CD14-positive monocyte (primary cell): ENCODE results near the gene MICALL2. TPM values are rescaled to one million over a fixed set of nuclear protein-coding genes. Genes with fewer than 3 reads are reported as not detected.
A peak's percentile ranks its signal among the peaks of the same experiment; 100 is the strongest.

Experiments used
- DNase-seq, 3 donors: peaks; one replicate each; pipeline ENCODE4 v3.0.0-alpha.2; 2011 to 2022
- H2AFZ ChIP-seq: 2 replicates; pipeline ENCODE4 v1.6.0; 2012; ENCODE audit warnings: mild to moderate bottlenecking, low read depth, low read length, inconsistent platforms; ENCODE audit not compliant: insufficient read depth, poor library complexity, severe bottlenecking
- H3K27ac ChIP-seq, 2 donors: 1 replicate in 1 of 2; 2 replicates in 1 of 2; pipeline ENCODE4 v1.5.1; 2012 to 2013; ENCODE audit warnings: low read length in 2 of 2, control low read depth in 1 of 2, inconsistent platforms in 1 of 2, low read depth in 1 of 2, mild to moderate bottlenecking in 1 of 2
- H3K27me3 ChIP-seq, 2 donors: one replicate each; pipeline versions ENCODE4 v1.6.0 to v1.6.1; 2011 to 2013; ENCODE audit warnings: low read length in 2 of 2; ENCODE audit not compliant: control insufficient read depth in 2 of 2, insufficient read depth in 2 of 2
- H3K36me3 ChIP-seq, 2 donors: replicated peaks in 1 of 2; 1 replicate in 1 of 2; 2 replicates in 1 of 2; pipeline versions ENCODE4 v1.5.1 to v1.6.1; 2012 to 2013; ENCODE audit warnings: low read length in 2 of 2, control low read depth in 1 of 2, inconsistent platforms in 1 of 2, mild to moderate bottlenecking in 1 of 2; ENCODE audit not compliant: insufficient read depth in 2 of 2, control insufficient read depth in 1 of 2
- H3K4me1 ChIP-seq, 2 donors: 1 replicate in 1 of 2; 2 replicates in 1 of 2; pipeline versions ENCODE4 v1.5.1 to v1.6.1; 2012 to 2013; ENCODE audit warnings: low read length in 2 of 2, control low read depth in 1 of 2, inconsistent platforms in 1 of 2, mild to moderate bottlenecking in 1 of 2, moderate library complexity in 1 of 2; ENCODE audit not compliant: insufficient read depth in 2 of 2, control insufficient read depth in 1 of 2
- H3K4me2 ChIP-seq: replicated peaks from 2 replicates; pipeline ENCODE3; 2012; ENCODE audit warnings: low read length, moderate library complexity, mild to moderate bottlenecking; ENCODE audit not compliant: poor library complexity, severe bottlenecking; ENCODE audit errors: extremely low read depth
- H3K4me3 ChIP-seq, 3 experiments: fragments of 200-600 bp in 1 of 3; sonication (generic) in 1 of 3; replicated peaks in 1 of 3; 1 replicate in 2 of 3; 2 replicates in 1 of 3; pipeline ENCODE4 v1.5.1; 2011 to 2013; ENCODE audit warnings: low read length in 3 of 3, mild to moderate bottlenecking in 3 of 3, control low read depth in 2 of 3, low read depth in 2 of 3, inconsistent platforms in 1 of 3, moderate library complexity in 1 of 3
- H3K79me2 ChIP-seq: 2 replicates; pipeline ENCODE4 v1.6.0; 2012; ENCODE audit warnings: mild to moderate bottlenecking, control low read depth, inconsistent platforms, low read length, moderate library complexity; ENCODE audit not compliant: insufficient read depth
- H3K9ac ChIP-seq: 2 replicates; pipeline ENCODE4 v1.6.0; 2017; ENCODE audit warnings: low read length, mild to moderate bottlenecking; ENCODE audit not compliant: insufficient read depth, poor library complexity, severe bottlenecking
- H3K9me3 ChIP-seq, 2 donors: replicated peaks in 1 of 2; 1 replicate in 1 of 2; 2 replicates in 1 of 2; pipeline versions ENCODE4 v1.5.1 to v1.6.1; 2012 to 2013; ENCODE audit warnings: low read length in 2 of 2, control low read depth in 1 of 2; ENCODE audit not compliant: control insufficient read depth in 1 of 2, insufficient read depth in 1 of 2
- H4K20me1 ChIP-seq: 2 replicates; pipeline ENCODE4 v1.6.0; 2012; ENCODE audit warnings: mild to moderate bottlenecking, low read length, control low read depth, moderate library complexity; ENCODE audit not compliant: insufficient read depth
- H3K27ac Mint-ChIP-seq, 7 donors: one replicate each; pipeline ENCODE4 v1.8.0; 2020; ENCODE audit warnings: mild to moderate bottlenecking in 7 of 7, mixed read lengths in 7 of 7, moderate library complexity in 6 of 7, inconsistent platforms in 2 of 7
- H3K27me3 Mint-ChIP-seq, 3 donors: one replicate each; pipeline ENCODE4 v1.8.0; 2021 to 2022; ENCODE audit warnings: low read depth in 3 of 3, mild to moderate bottlenecking in 3 of 3, mixed read lengths in 3 of 3, moderate library complexity in 3 of 3, inconsistent platforms in 1 of 3
- H3K36me3 Mint-ChIP-seq, 2 donors: one replicate each; pipeline ENCODE4 v1.8.0; 2020; ENCODE audit warnings: mixed read lengths in 2 of 2, inconsistent platforms in 1 of 2, mild to moderate bottlenecking in 1 of 2
- H3K4me1 Mint-ChIP-seq: one replicate; pipeline ENCODE4 v1.8.0; 2020; ENCODE audit warnings: mild to moderate bottlenecking, mixed read lengths
- H3K4me3 Mint-ChIP-seq, 2 donors: one replicate each; pipeline ENCODE4 v1.8.0; 2020; ENCODE audit warnings: mild to moderate bottlenecking in 2 of 2, mixed read lengths in 2 of 2, moderate library complexity in 1 of 2
- H3K9me3 Mint-ChIP-seq, 7 donors: one replicate each; pipeline ENCODE4 v1.8.0; 2020 to 2022; ENCODE audit warnings: mixed read lengths in 7 of 7, mild to moderate bottlenecking in 6 of 7, moderate library complexity in 6 of 7, inconsistent platforms in 2 of 7
- CTCF ChIP-seq: fragments of 200-600 bp; IDR thresholded peaks from one replicate; pipeline ENCODE4 v1.8.0; 2022; ENCODE audit warnings: antibody characterized with exemption, mild to moderate bottlenecking
- WGBS: methylation state at CpG from one replicate; pipeline ENCODE4 v1.1.5; 2013; ENCODE audit warnings: missing lambda C conversion rate; ENCODE audit not compliant: insufficient coverage; 5-methylcytosine and 5-hydroxymethylcytosine counted together
- intact Hi-C, 2 donors: fragments of 100-400 bp; cut with micrococcal nuclease; formaldehyde crosslinking; loops; one replicate each; pipeline versions ENCODE4 v1.15.0 to v1.15.1; 2023
- polyA plus RNA-seq, 3 donors: library from polyadenylated mRNA; depleted of rRNA in 1 of 3; unstranded in 2 of 3; stranded (reverse) in 1 of 3; fragments of 300-500 nt in 2 of 3; fragments of >200 nt in 1 of 3; fragmentation: Illumina TruSeq in 2 of 3; gene quantifications; 1 replicate in 2 of 3; 2 replicates in 1 of 3; pipeline ENCODE4 v1.2.3, GENCODE V29; 2012 to 2021

Gene MICALL2
- polyA plus RNA-seq, 3 donors, result 0.14 to 7.2 (median 0.72) TPM

- no peaks in the 10 kb centered on the region for H4K20me1 ChIP-seq
- H3K4me1 ChIP-seq, result no peaks in the 10 kb centered on the region
- DNase-seq, result no peak
- no peak overlapping the region for H3K4me3 ChIP-seq
- H3K9ac ChIP-seq, result no peak overlapping the region
- no peak overlapping the region for H3K4me2 ChIP-seq
- no peak overlapping the region for H2AFZ ChIP-seq
- H3K36me3 ChIP-seq, result no peaks in the 10 kb centered on the region
- no peak overlapping the region for H3K27ac ChIP-seq
- no peaks in the 10 kb centered on the region for H3K79me2 ChIP-seq
- no peak overlapping the region for H3K4me3 Mint-ChIP-seq
- no peaks in the 10 kb centered on the region for H3K27me3 Mint-ChIP-seq
- 91% methylated on average over 15 of the region's 20 CpGs for WGBS
- no peaks in the 10 kb centered on the region for H3K4me1 Mint-ChIP-seq
- intact Hi-C loops, result no loop called here
- TF ChIP-seq CTCF, result no peak
- H3K36me3 Mint-ChIP-seq, result no peaks in the 10 kb centered on the region
- peaks cover 0 to 2% (median 0%) of the 10 kb centered on the region in 7 donors for H3K9me3 Mint-ChIP-seq
- H3K27me3 ChIP-seq, result no peaks in the 10 kb centered on the region
- peak overlapping the region in 1 of 7 donors; percentile 69 for H3K27ac Mint-ChIP-seq
- H3K9me3 ChIP-seq, result no peaks in the 10 kb centered on the region
Observed at GRCh38 chr7:1442355-1443124, 16.7 kb downstream of the MICALL2 start.

GRCh38 chr7:1441615-1442354 lies 17.5 kb downstream of the MICALL2 start:
- intact Hi-C loops, result no loop called here
- H3K27ac Mint-ChIP-seq, result no peak overlapping the region

More at GRCh38 chr7:1441615-1442354, 17.5 kb downstream of the MICALL2 start:
- H3K36me3 ChIP-seq, result no peaks in the 10 kb centered on the region
- WGBS, result 83% methylated on average over 41 of the region's 41 CpGs
- no peaks in the 10 kb centered on the region for H4K20me1 ChIP-seq
- TF ChIP-seq CTCF, result no peak
- H3K79me2 ChIP-seq, result no peaks in the 10 kb centered on the region
- H3K4me2 ChIP-seq, result no peak overlapping the region
- Mint-ChIP-seq H3K9me3 (peaks cover 0 to 2% (median 0%) of the 10 kb centered on the region in 7 donors), H3K4me1 (no peaks in the 10 kb centered on the region), H3K27me3 (no peaks in the 10 kb centered on the region), H3K36me3 (peaks cover 0 to 4% of the 10 kb centered on the region in 2 donors), H3K4me3 (no peak overlapping the region)
- no peak overlapping the region for H2AFZ ChIP-seq
- no peaks in the 10 kb centered on the region for H3K27me3 ChIP-seq
- no peak overlapping the region for H3K4me3 ChIP-seq
- H3K9me3 ChIP-seq, result no peaks in the 10 kb centered on the region
- no peak overlapping the region for H3K9ac ChIP-seq
- no peaks in the 10 kb centered on the region for H3K4me1 ChIP-seq
- no peak for DNase-seq
- H3K27ac ChIP-seq, result no peak overlapping the region
